H9 (cell line): ENCODE measurements around the gene FKBP4. TPM values are rescaled to one million over a fixed set of nuclear protein-coding genes. Genes with fewer than 3 reads are reported as not detected.

Experiments used
- DNase-seq: peaks from one replicate; pipeline ENCODE4 v3.0.0-alpha.2; 2017
- H2AFZ ChIP-seq: one replicate; pipeline ENCODE4 v1.6.1; 2013; ENCODE audit warnings: mild to moderate bottlenecking, low read length, control low read depth, moderate library complexity
- H2AK5ac ChIP-seq: 2 replicates; pipeline ENCODE4 v1.6.1; 2013; ENCODE audit warnings: low read length, control low read depth, mixed read lengths; ENCODE audit not compliant: insufficient read length
- H2BK120ac ChIP-seq: one replicate; pipeline ENCODE4 v1.6.1; 2013; ENCODE audit warnings: low read depth, mild to moderate bottlenecking, low read length, control low read depth, inconsistent platforms; ENCODE audit not compliant: poor library complexity, severe bottlenecking
- H2BK12ac ChIP-seq: 2 replicates; pipeline ENCODE4 v1.6.1; 2013; ENCODE audit warnings: low read length, control low read depth, mixed read lengths, low read depth; ENCODE audit not compliant: insufficient read length
- H2BK15ac ChIP-seq: 2 replicates; pipeline ENCODE4 v1.6.1; 2013; ENCODE audit warnings: low read depth, low read length, control low read depth
- H2BK20ac ChIP-seq: one replicate; pipeline ENCODE4 v1.6.1; 2013; ENCODE audit warnings: low read depth, mild to moderate bottlenecking, low read length, control low read depth, inconsistent platforms; ENCODE audit not compliant: poor library complexity, severe bottlenecking
- H2BK5ac ChIP-seq: 2 replicates; pipeline ENCODE4 v1.6.1; 2013; ENCODE audit warnings: low read length, control low read depth, mixed read lengths; ENCODE audit not compliant: insufficient read length
- H3K14ac ChIP-seq: 2 replicates; pipeline ENCODE4 v1.6.1; 2013; ENCODE audit warnings: low read length, control low read depth; ENCODE audit not compliant: insufficient read depth
- H3K18ac ChIP-seq: 2 replicates; pipeline ENCODE4 v1.6.1; 2013; ENCODE audit warnings: low read depth, mild to moderate bottlenecking, mixed read lengths, low read length, control low read depth; ENCODE audit not compliant: insufficient read length
- H3K23ac ChIP-seq: 2 replicates; pipeline ENCODE4 v1.6.1; 2013; ENCODE audit warnings: low read length, control low read depth, mixed read lengths, low read depth; ENCODE audit not compliant: insufficient read length
- H3K23me2 ChIP-seq: 2 replicates; pipeline ENCODE4 v1.6.1; 2013; ENCODE audit warnings: low read depth, mild to moderate bottlenecking, mixed read lengths, low read length, control low read depth; ENCODE audit not compliant: insufficient read length, poor library complexity, severe bottlenecking
- H3K27ac ChIP-seq: 2 replicates; pipeline ENCODE4 v1.5.1; 2013; ENCODE audit warnings: low read length, control low read depth, mixed read lengths, low read depth; ENCODE audit not compliant: insufficient read length
- H3K27me3 ChIP-seq: 2 replicates; pipeline ENCODE4 v1.6.1; 2013; ENCODE audit warnings: low read length, control low read depth, inconsistent platforms; ENCODE audit not compliant: insufficient read depth
- H3K4ac ChIP-seq: 2 replicates; pipeline ENCODE4 v1.6.1; 2013; ENCODE audit warnings: low read depth, mild to moderate bottlenecking, control low read depth, inconsistent platforms, low read length, moderate library complexity
- H3K4me1 ChIP-seq: 2 replicates; pipeline ENCODE4 v1.6.1; 2013; ENCODE audit warnings: low read length, control low read depth, inconsistent platforms; ENCODE audit not compliant: insufficient read depth
- H3K4me2 ChIP-seq: 2 replicates; pipeline ENCODE4 v1.6.1; 2013; ENCODE audit warnings: low read length, control low read depth, mixed read lengths; ENCODE audit not compliant: insufficient read length, insufficient read depth
- H3K56ac ChIP-seq: 2 replicates; pipeline ENCODE4 v1.6.1; 2013; ENCODE audit warnings: low read depth, mild to moderate bottlenecking, mixed read lengths, low read length, control low read depth; ENCODE audit not compliant: insufficient read length
- H3K79me1 ChIP-seq: 2 replicates; pipeline ENCODE4 v1.6.1; 2013; ENCODE audit warnings: low read depth, mild to moderate bottlenecking, moderate library complexity, low read length, control low read depth, inconsistent platforms; ENCODE audit not compliant: insufficient read depth, poor library complexity, severe bottlenecking
- H3K79me2 ChIP-seq: 2 replicates; pipeline ENCODE4 v1.6.1; 2013; ENCODE audit warnings: low read length, control low read depth, inconsistent platforms; ENCODE audit not compliant: insufficient read depth
- H3K9ac ChIP-seq: 2 replicates; pipeline ENCODE4 v1.6.1; 2013; ENCODE audit warnings: low read length, control low read depth, mixed read lengths; ENCODE audit not compliant: insufficient read length; ENCODE audit errors: extremely low read depth
- H3K9me3 ChIP-seq: one replicate; pipeline ENCODE4 v1.6.1; 2013; ENCODE audit warnings: low read depth, low read length, inconsistent platforms; ENCODE audit not compliant: control insufficient read depth
- H3T11ph ChIP-seq: one replicate; pipeline ENCODE4 v1.6.1; 2013; ENCODE audit warnings: mild to moderate bottlenecking, low read length, control low read depth, inconsistent platforms
- H4K20me1 ChIP-seq: one replicate; pipeline ENCODE4 v1.6.1; 2013; ENCODE audit not compliant: control insufficient read depth, insufficient read length, insufficient read depth
- H4K5ac ChIP-seq: 2 replicates; pipeline ENCODE4 v1.6.1; 2013; ENCODE audit warnings: low read depth, mild to moderate bottlenecking, mixed read lengths, low read length, control low read depth; ENCODE audit not compliant: insufficient read length
- H4K8ac ChIP-seq: replicated peaks from 2 replicates; pipeline ENCODE4 v1.6.1; 2013; ENCODE audit warnings: low read length, control low read depth, mixed read lengths, low read depth; ENCODE audit not compliant: insufficient read length
- H4K91ac ChIP-seq: 2 replicates; pipeline ENCODE4 v1.6.1; 2013; ENCODE audit warnings: low read depth, mild to moderate bottlenecking, moderate library complexity, mixed read lengths, low read length, control low read depth; ENCODE audit not compliant: insufficient read length
- H3K27ac Mint-ChIP-seq, 3 experiments: 2 replicates in 2 of 3; 3 replicates in 1 of 3; pipeline ENCODE4 v1.8.0; 2020 to 2021; ENCODE audit warnings: mixed read lengths in 3 of 3, mild to moderate bottlenecking in 1 of 3, moderate library complexity in 1 of 3
- H3K27me3 Mint-ChIP-seq: 2 replicates; pipeline ENCODE4 v1.8.0; 2021; ENCODE audit warnings: low read depth, mild to moderate bottlenecking, moderate library complexity, mixed read lengths
- H3K36me3 Mint-ChIP-seq, 3 experiments: 2 replicates in 2 of 3; 3 replicates in 1 of 3; pipeline ENCODE4 v1.8.0; 2020 to 2021; ENCODE audit warnings: low read depth in 3 of 3, mixed read lengths in 3 of 3; ENCODE audit not compliant: insufficient read depth in 1 of 3
- H3K4me1 Mint-ChIP-seq, 2 experiments: 2 replicates each; pipeline ENCODE4 v1.8.0; 2020; ENCODE audit warnings: mixed read lengths in 2 of 2
- H3K4me3 Mint-ChIP-seq, 2 experiments: 2 replicates in 1 of 2; 3 replicates in 1 of 2; pipeline ENCODE4 v1.8.0; 2020 to 2021; ENCODE audit warnings: mild to moderate bottlenecking in 2 of 2, mixed read lengths in 2 of 2, moderate library complexity in 1 of 2
- H3K9me3 Mint-ChIP-seq, 2 experiments: 2 replicates in 1 of 2; 3 replicates in 1 of 2; pipeline ENCODE4 v1.8.0; 2020; ENCODE audit warnings: mild to moderate bottlenecking in 2 of 2, mixed read lengths in 2 of 2, moderate library complexity in 1 of 2
- CTCF ChIP-seq: fragments of 200-600 bp; sonication (generic); conservative IDR thresholded peaks from 3 replicates; pipeline ENCODE4 v1.8.0; 2021; ENCODE audit warnings: antibody characterized with exemption, mild to moderate bottlenecking
- WGBS: extraction: QIAGEN DNeasy Blood & Tissue Kit; methylation state at CpG from one replicate; pipeline ENCODE4 v1.1.7; 2013; ENCODE audit warnings: missing lambda C conversion rate, low lambda C conversion rate, mixed read lengths; ENCODE audit not compliant: insufficient read length; ENCODE audit errors: extremely low coverage; 5-methylcytosine and 5-hydroxymethylcytosine counted together
- total RNA-seq: library from RNA; stranded (reverse); gene quantifications from 2 replicates; pipeline ENCODE4 v1.2.1, GENCODE V29; 2021

The FKBP4 gene
- total RNA-seq, 1 experiment from 2014 or later, result 221 TPM

DNA sequence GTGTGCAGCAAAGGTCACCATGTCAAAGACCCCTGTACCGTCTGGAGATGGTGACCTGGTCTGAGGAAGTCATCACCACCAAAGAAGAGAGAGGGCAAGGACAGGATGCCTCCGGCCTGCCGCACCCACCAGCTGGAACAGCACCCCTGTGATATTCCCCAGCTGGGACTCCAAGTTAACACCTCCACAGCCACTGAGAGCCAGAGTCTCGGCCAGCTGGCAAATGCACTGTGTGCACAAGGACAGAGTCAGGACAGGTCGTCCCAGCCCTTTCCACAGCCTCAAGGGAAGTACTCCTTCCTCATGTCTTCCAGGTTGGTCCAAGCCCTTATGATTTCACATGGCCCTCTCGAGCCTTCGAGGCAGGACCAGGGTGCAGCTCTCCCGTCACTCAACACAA, 19.3 kb upstream of the FKBP4 start:
- H3K18ac ChIP-seq, result no peak overlapping the region
- H3K79me2 ChIP-seq, result no peaks in the 10 kb centered on the region
- no peak overlapping the region for H4K91ac ChIP-seq
- H2BK5ac ChIP-seq, result no peak overlapping the region
- H3K4ac ChIP-seq, result no peak overlapping the region
- DNase-seq, result peak; percentile 27
- WGBS, result no CpG with 5 or more reads among the region's 8 CpGs
- no peaks in the 10 kb centered on the region for H3K23me2 ChIP-seq
- H2BK15ac ChIP-seq, result no peak overlapping the region
- H2BK12ac ChIP-seq, result peak overlapping the region; percentile 27
- no peaks in the 10 kb centered on the region for H4K20me1 ChIP-seq
- no peaks in the 10 kb centered on the region for H3K27me3 ChIP-seq
- no peak overlapping the region for H2AFZ ChIP-seq
- H3K36me3 Mint-ChIP-seq, result no peaks in the 10 kb centered on the region
- H3K9ac ChIP-seq, result no peak overlapping the region
- H3K4me2 ChIP-seq, result no peak overlapping the region
- no peak overlapping the region for H4K5ac ChIP-seq
- no peak overlapping the region for H3K4me3 Mint-ChIP-seq
- H3K27me3 Mint-ChIP-seq, result no peaks in the 10 kb centered on the region; the same call in 1 of the 2 replicates
- no peak overlapping the region for H3K27ac ChIP-seq
- peak overlapping the region in 1 of 3 experiments; percentile 21; a peak in 1 of 7 replicates for H3K27ac Mint-ChIP-seq
- H3K9me3 ChIP-seq, result no peaks in the 10 kb centered on the region
- H2AK5ac ChIP-seq, result no peak overlapping the region
- no peak overlapping the region for H4K8ac ChIP-seq
- no peak overlapping the region for H2BK120ac ChIP-seq
- H3K23ac ChIP-seq, result no peak overlapping the region
- no peak overlapping the region for H3T11ph ChIP-seq
- H3K56ac ChIP-seq, result no peak overlapping the region
- peaks cover 3% of the 10 kb centered on the region in 2 experiments; a peak in 2 of 5 replicates for H3K9me3 Mint-ChIP-seq
- H3K79me1 ChIP-seq, result no peaks in the 10 kb centered on the region
- H3K4me1 ChIP-seq, result peaks cover 17% of the 10 kb centered on the region; the same call in 1 of the 2 replicates
- no peak overlapping the region for H2BK20ac ChIP-seq
- peaks cover 30 to 42% of the 10 kb centered on the region in 2 experiments for H3K4me1 Mint-ChIP-seq
- no peak for TF ChIP-seq CTCF
- H3K14ac ChIP-seq, result no peak overlapping the region; the same call in 1 of the 2 replicates
